IMR-90 (cell line): ENCODE measurements around the gene BAZ2B. TPM values are rescaled to one million over a fixed set of nuclear protein-coding genes. Genes with fewer than 3 reads are reported as not detected.

Source experiments
- ATAC-seq: fragments of 200-7000 bp; cut with Tn5 transposase; 2 replicates; pipeline ENCODE4 v1.9.1; 2020; ENCODE audit warnings: low read depth, mild to moderate bottlenecking, moderate library complexity
- BruUV-seq: library from RNA; stranded (reverse); fragments of 400-500 nt; replicated peaks from 2 replicates; lab custom pipeline; 2021; lab: Mats Ljungman, UMichigan
- CTCF ChIA-PET: fragments of 300-600 bp; formaldehyde crosslinking; extraction: SDS; loops from one replicate; lab custom pipeline; 2021; ENCODE audit warnings: antibody characterized with exemption; lab: Yijun Ruan, JAX
- POLR2A ChIA-PET: fragments of 300-600 bp; sonication (Branson Sonifier 250); formaldehyde crosslinking; loops from one replicate; lab custom pipeline; 2022; ENCODE audit warnings: antibody characterized with exemption; ENCODE audit not compliant: unreplicated experiment; lab: Charles Lee
- DNase-seq: peaks from one replicate; pipeline ENCODE4 v3.0.0; 2013
- H2AFZ ChIP-seq: replicated peaks from 2 replicates; pipeline ENCODE3; 2013; ENCODE audit warnings: low read length, mild to moderate bottlenecking; ENCODE audit not compliant: poor library complexity
- H2AK5ac ChIP-seq: 2 replicates; pipeline ENCODE4 v1.6.1; 2013; ENCODE audit warnings: low read depth, low read length, inconsistent platforms
- H2AK9ac ChIP-seq: replicated peaks from 2 replicates; pipeline ENCODE3; 2013; ENCODE audit warnings: mild to moderate bottlenecking, low read depth, low read length, moderate library complexity; ENCODE audit not compliant: poor library complexity
- H2BK120ac ChIP-seq: 2 replicates; pipeline ENCODE4 v1.6.1; 2013; ENCODE audit warnings: low read depth, low read length, inconsistent platforms
- H2BK15ac ChIP-seq: 3 replicates; pipeline ENCODE4 v1.6.1; 2013; ENCODE audit warnings: low read depth, low read length, inconsistent platforms
- H2BK20ac ChIP-seq: 2 replicates; pipeline ENCODE4 v1.6.1; 2013; ENCODE audit warnings: low read depth, mild to moderate bottlenecking, inconsistent platforms, low read length, moderate library complexity
- H2BK5ac ChIP-seq: 2 replicates; pipeline ENCODE4 v1.6.1; 2013; ENCODE audit warnings: mild to moderate bottlenecking, low read depth, low read length, inconsistent platforms; ENCODE audit not compliant: poor library complexity, severe bottlenecking
- H3K14ac ChIP-seq: replicated peaks from 2 replicates; pipeline ENCODE4 v1.6.1; 2013; ENCODE audit warnings: low read depth, low read length, inconsistent platforms
- H3K18ac ChIP-seq: 2 replicates; pipeline ENCODE4 v1.6.1; 2013; ENCODE audit warnings: low read depth, low read length, control low read depth
- H3K23ac ChIP-seq: 2 replicates; pipeline ENCODE4 v1.6.1; 2013; ENCODE audit warnings: low read depth, low read length, inconsistent platforms
- H3K27ac ChIP-seq: 2 replicates; pipeline ENCODE4 v1.5.1; 2013; ENCODE audit warnings: mild to moderate bottlenecking, control low read depth, low read length; ENCODE audit not compliant: insufficient read depth
- H3K27me3 ChIP-seq: 2 replicates; pipeline ENCODE4 v1.6.1; 2013; ENCODE audit warnings: low read length; ENCODE audit not compliant: control insufficient read depth, insufficient read depth
- H3K36me3 ChIP-seq: 2 replicates; pipeline ENCODE4 v1.6.1; 2013; ENCODE audit warnings: low read length, mixed read lengths; ENCODE audit not compliant: control insufficient read depth, insufficient read depth
- H3K4ac ChIP-seq: 2 replicates; pipeline ENCODE4 v1.6.1; 2013; ENCODE audit warnings: low read depth, low read length, inconsistent platforms
- H3K4me1 ChIP-seq: 2 replicates; pipeline ENCODE4 v1.6.1; 2013; ENCODE audit warnings: low read length, mixed read lengths; ENCODE audit not compliant: control insufficient read depth, insufficient read depth
- H3K4me2 ChIP-seq: 2 replicates; pipeline ENCODE4 v1.6.1; 2013; ENCODE audit warnings: low read depth, mild to moderate bottlenecking, control low read depth, low read length, moderate library complexity
- H3K4me3 ChIP-seq: 2 replicates; pipeline ENCODE4 v1.5.1; 2013; ENCODE audit warnings: low read depth, mild to moderate bottlenecking, control low read depth, low read length, moderate library complexity; ENCODE audit not compliant: insufficient read depth
- H3K56ac ChIP-seq: 2 replicates; pipeline ENCODE4 v1.6.1; 2013; ENCODE audit warnings: low read length, inconsistent platforms; ENCODE audit not compliant: insufficient read depth; ENCODE audit errors: extremely low read depth
- H3K79me1 ChIP-seq, 2 experiments: 2 replicates each; pipeline ENCODE4 v1.6.1; 2013; ENCODE audit warnings: low read length in 2 of 2, inconsistent platforms in 1 of 2, low read depth in 1 of 2
- H3K9ac ChIP-seq: 2 replicates; pipeline ENCODE4 v1.6.1; 2013; ENCODE audit warnings: low read depth, low read length, control low read depth
- H3K9me1 ChIP-seq: 2 replicates; pipeline ENCODE4 v1.6.1; 2013; ENCODE audit warnings: low read length, inconsistent platforms; ENCODE audit not compliant: insufficient read depth
- H3K9me3 ChIP-seq: 2 replicates; pipeline ENCODE4 v1.6.1; 2013; ENCODE audit warnings: low read length; ENCODE audit not compliant: control insufficient read depth, insufficient read depth
- H4K20me1 ChIP-seq: 2 replicates; pipeline ENCODE4 v1.6.1; 2013; ENCODE audit warnings: low read length, inconsistent platforms; ENCODE audit not compliant: insufficient read depth
- H4K5ac ChIP-seq: 2 replicates; pipeline ENCODE4 v1.6.1; 2013; ENCODE audit warnings: mild to moderate bottlenecking, low read depth, low read length, control low read depth
- H4K8ac ChIP-seq, 2 experiments: 2 replicates each; pipeline ENCODE4 v1.6.1; 2013; ENCODE audit warnings: low read depth in 2 of 2, low read length in 2 of 2, control low read depth in 1 of 2, inconsistent platforms in 1 of 2
- H4K91ac ChIP-seq: 2 replicates; pipeline ENCODE4 v1.6.1; 2013; ENCODE audit warnings: low read depth, low read length, inconsistent platforms; ENCODE audit not compliant: insufficient read depth
- BHLHE40 ChIP-seq: fragments of 150-350 bp; IDR thresholded peaks from 2 replicates; pipeline ENCODE4 v1.6.1; 2016; ENCODE audit warnings: mild to moderate bottlenecking, low read depth, low read length
- CEBPB ChIP-seq: IDR thresholded peaks from 2 replicates; pipeline ENCODE4 v1.6.1; 2012; ENCODE audit warnings: low read depth, low read length, improper control_type of control experiment
- CTCF ChIP-seq: conservative IDR thresholded peaks from 2 replicates; pipeline ENCODE4 v1.5.1; 2012; ENCODE audit warnings: mild to moderate bottlenecking, low read depth, low read length, improper control_type of control experiment
- ELK1 ChIP-seq: fragments of 150-350 bp; IDR thresholded peaks from 2 replicates; pipeline ENCODE4 v1.6.1; 2016; ENCODE audit warnings: low read depth, mild to moderate bottlenecking, low read length, moderate library complexity, borderline replicate concordance
- FOS ChIP-seq: fragments of 150-350 bp; IDR thresholded peaks from 2 replicates; pipeline ENCODE4 v1.6.1; 2016; ENCODE audit warnings: low read depth, low read length
- MAFK ChIP-seq: IDR thresholded peaks from 2 replicates; pipeline ENCODE4 v1.6.1; 2012; ENCODE audit warnings: low read depth, low read length, improper control_type of control experiment
- MAZ ChIP-seq: IDR thresholded peaks from 2 replicates; pipeline ENCODE4 v1.6.1; 2012; ENCODE audit warnings: low read depth, mild to moderate bottlenecking, low read length, improper control_type of control experiment, moderate library complexity, borderline replicate concordance
- POLR2A ChIP-seq: IDR thresholded peaks from 2 replicates; pipeline ENCODE4 v1.6.1; 2012; ENCODE audit warnings: mild to moderate bottlenecking, low read depth, low read length
- RAD21 ChIP-seq: IDR thresholded peaks from 2 replicates; pipeline ENCODE4 v1.6.1; 2012; ENCODE audit warnings: low read length, improper control_type of control experiment
- SMC3 ChIP-seq: fragments of 150-350 bp; IDR thresholded peaks from 2 replicates; pipeline ENCODE4 v1.6.1; 2016; ENCODE audit warnings: low read depth, mild to moderate bottlenecking, antibody characterized with exemption, low read length, moderate library complexity
- dilution Hi-C: fragments of 300-500 bp; cut with HindIII; formaldehyde crosslinking; loops from one replicate; pipeline ENCODE4 v1.14.3; 2018; ENCODE audit warnings: low sequenced_read_pairs; ENCODE audit not compliant: unreplicated experiment
- in situ Hi-C: fragments of 300-500 bp; cut with MboI; formaldehyde crosslinking; loops from 3 replicates; pipeline ENCODE4 v1.14.3; 2019; ENCODE audit warnings: low sequenced_read_pairs, inconsistent platforms, mixed read lengths
- intact Hi-C: fragments of 100-400 bp; cut with micrococcal nuclease; formaldehyde crosslinking; loops from 2 replicates; pipeline ENCODE4 v1.10.0; 2022
- polyA plus RNA-seq, 3 experiments: library from polyadenylated mRNA; depleted of rRNA; stranded (reverse); fragments of >200 nt; gene quantifications; 2 replicates each; pipeline ENCODE4 v1.2.3, GENCODE V29; 2012; ENCODE audit warnings: low replicate concordance in 1 of 3
- total RNA-seq: library from RNA; depleted of rRNA; stranded (reverse); fragments of >200 nt; gene quantifications from 2 replicates; pipeline ENCODE4 v1.2.3, GENCODE V29; 2012
- TF ChIP-seq, protein P1 (sequence below): fragments of 150-350 bp; IDR thresholded peaks from 2 replicates; pipeline ENCODE4 v1.6.1; 2017; ENCODE audit warnings: mild to moderate bottlenecking, antibody characterized with exemption, low read length, low read depth

BAZ2B gene
- total and polyA plus RNA-seq, 2 of the 4 experiments (the other 2 are of a cell fraction) = 8.9 to 42.1 TPM

DNA sequence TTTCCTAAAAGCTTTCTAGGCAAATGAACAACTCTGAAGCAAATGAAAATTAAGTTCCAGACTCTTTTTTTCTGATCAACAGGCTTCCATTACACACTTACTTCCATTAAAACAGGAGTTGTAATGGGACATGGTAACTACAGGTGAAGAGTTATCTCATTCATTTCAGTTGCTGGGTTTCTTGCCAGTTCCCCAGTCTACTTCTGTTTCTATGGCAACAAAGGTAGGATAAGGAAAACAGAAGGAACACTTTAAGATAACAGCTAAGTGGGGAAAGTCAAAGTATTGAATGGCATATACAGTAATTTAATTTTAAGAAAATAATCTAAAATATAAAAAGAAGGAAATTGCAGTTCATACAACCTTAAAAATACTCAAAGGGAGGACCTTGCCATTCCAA is 25.1 kb downstream of the BAZ2B start:
- no peak overlapping the region for H2BK20ac ChIP-seq
- H2BK15ac ChIP-seq = no peak overlapping the region
- no peak overlapping the region for H4K8ac ChIP-seq
- no peak overlapping the region for H2AK9ac ChIP-seq
- CTCF ChIA-PET = no interaction called here
- H2AK5ac ChIP-seq = no peak overlapping the region
- no peak overlapping the region for H4K91ac ChIP-seq
- no peaks in the 10 kb centered on the region for H3K36me3 ChIP-seq
- no peak for DNase-seq
- H2BK120ac ChIP-seq = no peak overlapping the region
- no peaks in the 10 kb centered on the region for H3K27me3 ChIP-seq
- no TSS peak for BruUV-seq
- no peak overlapping the region for H3K27ac ChIP-seq
- no peaks in the 10 kb centered on the region for H3K9me1 ChIP-seq
- no peak overlapping the region for H3K4ac ChIP-seq
- intact Hi-C loops (no loop called here), dilution Hi-C loops (no loop called here), in situ Hi-C loops (no loop called here)
- TF ChIP-seq RAD21 = no peak
- no peak for TF ChIP-seq CEBPB
- no peak for TF ChIP-seq SMC3
- no peak for TF ChIP-seq MAFK
- TF ChIP-seq ELK1 = no peak
- TF ChIP-seq MAZ = no peak
- TF ChIP-seq FOS = no peak
- TF ChIP-seq POLR2A = no peak
- no peak for TF ChIP-seq CTCF
- TF ChIP-seq, protein P1, sequence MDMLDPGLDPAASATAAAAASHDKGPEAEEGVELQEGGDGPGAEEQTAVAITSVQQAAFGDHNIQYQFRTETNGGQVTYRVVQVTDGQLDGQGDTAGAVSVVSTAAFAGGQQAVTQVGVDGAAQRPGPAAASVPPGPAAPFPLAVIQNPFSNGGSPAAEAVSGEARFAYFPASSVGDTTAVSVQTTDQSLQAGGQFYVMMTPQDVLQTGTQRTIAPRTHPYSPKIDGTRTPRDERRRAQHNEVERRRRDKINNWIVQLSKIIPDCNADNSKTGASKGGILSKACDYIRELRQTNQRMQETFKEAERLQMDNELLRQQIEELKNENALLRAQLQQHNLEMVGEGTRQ = no peak
- TF ChIP-seq BHLHE40 = no peak
- H3K9ac ChIP-seq = no peak overlapping the region
- no peak overlapping the region for H3K14ac ChIP-seq
- H2AFZ ChIP-seq = no peak overlapping the region
- H4K5ac ChIP-seq = no peak overlapping the region
- H3K4me3 ChIP-seq = no peak overlapping the region
- no peaks in the 10 kb centered on the region for H3K9me3 ChIP-seq
- ATAC-seq = no peak
- no peaks in the 10 kb centered on the region for H3K4me1 ChIP-seq
- no peak overlapping the region for H2BK5ac ChIP-seq
- H3K23ac ChIP-seq = no peak overlapping the region
- H3K18ac ChIP-seq = no peak overlapping the region
- H4K20me1 ChIP-seq = peaks cover 3% of the 10 kb centered on the region; the same call in 1 of the 2 replicates
- POLR2A ChIA-PET = no interaction called here
- H3K56ac ChIP-seq = no peak overlapping the region
- H3K79me1 ChIP-seq = peaks cover 17 to 26% of the 10 kb centered on the region in 2 experiments
- no peak overlapping the region for H3K4me2 ChIP-seq
